WTC11 (cell line): ENCODE measurements around the gene TXNL4A.

Experiments used
- CREB1 ChIP-seq: sonication (generic); formaldehyde crosslinking; IDR thresholded peaks from 2 replicates; pipeline ENCODE4 v1.8.0; 2023; ENCODE audit warnings: mild to moderate bottlenecking, missing genetic modification reagents
- CTCF ChIP-seq: fragments of 200-600 bp; IDR thresholded peaks from 2 replicates; pipeline ENCODE4 v1.8.0; 2022; ENCODE audit warnings: antibody characterized with exemption
- E2F1 ChIP-seq: sonication (generic); formaldehyde crosslinking; IDR thresholded peaks from 2 replicates; pipeline ENCODE4 v1.8.0; 2022; ENCODE audit warnings: mild to moderate bottlenecking, missing genetic modification reagents
- IRF1 ChIP-seq: sonication (generic); formaldehyde crosslinking; IDR thresholded peaks from 2 replicates; pipeline ENCODE4 v1.8.0; 2023; ENCODE audit warnings: missing genetic modification reagents
- MAX ChIP-seq: sonication (generic); formaldehyde crosslinking; IDR thresholded peaks from 2 replicates; pipeline ENCODE4 v1.8.0; 2022; ENCODE audit warnings: mild to moderate bottlenecking, missing genetic modification reagents
- TF ChIP-seq, protein P1 (sequence below): sonication (generic); formaldehyde crosslinking; conservative IDR thresholded peaks from 2 replicates; pipeline ENCODE4 v1.8.1; 2022; ENCODE audit warnings: mild to moderate bottlenecking, missing genetic modification reagents
- TF ChIP-seq, protein P2 (sequence below): fragments of 250-450 bp; sonication (Bioruptor Pico); IDR thresholded peaks from 2 replicates; pipeline ENCODE4 v1.9.0; 2021; ENCODE audit warnings: mild to moderate bottlenecking, borderline replicate concordance

GRCh38 chr18:79944746-79945117 is 43.6 kb downstream of the TXNL4A start:
- TF ChIP-seq CREB1 (CRISPR knock-in tag) (no peak), CTCF (no peak), IRF1 (CRISPR knock-in tag) (no peak), MAX (CRISPR knock-in tag) (no peak), E2F1 (no peak)
- TF ChIP-seq, protein P1, sequence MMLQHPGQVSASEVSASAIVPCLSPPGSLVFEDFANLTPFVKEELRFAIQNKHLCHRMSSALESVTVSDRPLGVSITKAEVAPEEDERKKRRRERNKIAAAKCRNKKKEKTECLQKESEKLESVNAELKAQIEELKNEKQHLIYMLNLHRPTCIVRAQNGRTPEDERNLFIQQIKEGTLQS (CRISPR knock-in tag) = no peak
- TF ChIP-seq, protein P2, sequence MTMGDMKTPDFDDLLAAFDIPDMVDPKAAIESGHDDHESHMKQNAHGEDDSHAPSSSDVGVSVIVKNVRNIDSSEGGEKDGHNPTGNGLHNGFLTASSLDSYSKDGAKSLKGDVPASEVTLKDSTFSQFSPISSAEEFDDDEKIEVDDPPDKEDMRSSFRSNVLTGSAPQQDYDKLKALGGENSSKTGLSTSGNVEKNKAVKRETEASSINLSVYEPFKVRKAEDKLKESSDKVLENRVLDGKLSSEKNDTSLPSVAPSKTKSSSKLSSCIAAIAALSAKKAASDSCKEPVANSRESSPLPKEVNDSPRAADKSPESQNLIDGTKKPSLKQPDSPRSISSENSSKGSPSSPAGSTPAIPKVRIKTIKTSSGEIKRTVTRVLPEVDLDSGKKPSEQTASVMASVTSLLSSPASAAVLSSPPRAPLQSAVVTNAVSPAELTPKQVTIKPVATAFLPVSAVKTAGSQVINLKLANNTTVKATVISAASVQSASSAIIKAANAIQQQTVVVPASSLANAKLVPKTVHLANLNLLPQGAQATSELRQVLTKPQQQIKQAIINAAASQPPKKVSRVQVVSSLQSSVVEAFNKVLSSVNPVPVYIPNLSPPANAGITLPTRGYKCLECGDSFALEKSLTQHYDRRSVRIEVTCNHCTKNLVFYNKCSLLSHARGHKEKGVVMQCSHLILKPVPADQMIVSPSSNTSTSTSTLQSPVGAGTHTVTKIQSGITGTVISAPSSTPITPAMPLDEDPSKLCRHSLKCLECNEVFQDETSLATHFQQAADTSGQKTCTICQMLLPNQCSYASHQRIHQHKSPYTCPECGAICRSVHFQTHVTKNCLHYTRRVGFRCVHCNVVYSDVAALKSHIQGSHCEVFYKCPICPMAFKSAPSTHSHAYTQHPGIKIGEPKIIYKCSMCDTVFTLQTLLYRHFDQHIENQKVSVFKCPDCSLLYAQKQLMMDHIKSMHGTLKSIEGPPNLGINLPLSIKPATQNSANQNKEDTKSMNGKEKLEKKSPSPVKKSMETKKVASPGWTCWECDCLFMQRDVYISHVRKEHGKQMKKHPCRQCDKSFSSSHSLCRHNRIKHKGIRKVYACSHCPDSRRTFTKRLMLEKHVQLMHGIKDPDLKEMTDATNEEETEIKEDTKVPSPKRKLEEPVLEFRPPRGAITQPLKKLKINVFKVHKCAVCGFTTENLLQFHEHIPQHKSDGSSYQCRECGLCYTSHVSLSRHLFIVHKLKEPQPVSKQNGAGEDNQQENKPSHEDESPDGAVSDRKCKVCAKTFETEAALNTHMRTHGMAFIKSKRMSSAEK (CRISPR knock-in tag) = no peak
